ENCODE measurements around the gene WRNIP1. TPM values are rescaled to one million over a fixed set of nuclear protein-coding genes. Genes with fewer than 3 reads are reported as not detected.

Gene WRNIP1
- total RNA-seq, 4 donors from 2014 or later = 72.3 to 94.7 (median 87.0) TPM

GRCh38 chr6:2803731-2804429 is 38.7 kb downstream of the WRNIP1 start:
- TF ChIP-seq POLR2A (IDR thresholded peaks at IDR 0.05) = no peak
- TF ChIP-seq CTCF (IDR thresholded peaks at IDR 0.05) = no peak
- intact Hi-C loops (cut with DNase I; ENCODE audit: low total_unique reads) = no loop called here
- 89 to 90% methylated on average over 7 of the region's 7 CpGs for WGBS, 2 donors
- H3K4me3 ChIP-seq (ENCODE audit: low read depth, poor library complexity, severe bottlenecking) = no peak overlapping the region
- DNase-seq (ENCODE audit: low spot score in 2 of 2) = no peak

- 84 to 85% methylated on average over 6 of the region's 6 CpGs for WGBS, 2 donors
- TF ChIP-seq CTCF (IDR thresholded peaks at IDR 0.05) (no peak), POLR2A (IDR thresholded peaks at IDR 0.05) (no peak)
- H3K4me3 ChIP-seq (ENCODE audit: low read depth, poor library complexity, severe bottlenecking) = no peak overlapping the region
- no peak for DNase-seq (ENCODE audit: low spot score in 2 of 2)
- intact Hi-C loops (cut with DNase I; ENCODE audit: low total_unique reads) = no loop called here
Measured at GRCh38 chr6:2804516-2804915, 39.3 kb downstream of the WRNIP1 start.

GRCh38 chr6:2805031-2805430 is 39.8 kb downstream of the WRNIP1 start:
- WGBS, 2 donors = 95 to 96% methylated on average over 14 of the region's 14 CpGs
- no peak overlapping the region for H3K4me3 ChIP-seq (ENCODE audit: low read depth, poor library complexity, severe bottlenecking)
- TF ChIP-seq POLR2A (IDR thresholded peaks at IDR 0.05) (no peak), CTCF (IDR thresholded peaks at IDR 0.05) (no peak)
- DNase-seq (ENCODE audit: low spot score in 2 of 2) = no peak
- intact Hi-C loops (cut with DNase I; ENCODE audit: low total_unique reads) = no loop called here

- TF ChIP-seq POLR2A (IDR thresholded peaks at IDR 0.05) (no peak), CTCF (IDR thresholded peaks at IDR 0.05) (no peak)
- DNase-seq (ENCODE audit: low spot score in 2 of 2) = no peak
- 83 to 86% methylated on average over 3 of the region's 3 CpGs for WGBS, 2 donors
- no peak overlapping the region for H3K4me3 ChIP-seq (ENCODE audit: low read depth, poor library complexity, severe bottlenecking)
- intact Hi-C loops (cut with DNase I; ENCODE audit: low total_unique reads) = no loop called here
Measured at GRCh38 chr6:2806644-2807043, 41.5 kb downstream of the WRNIP1 start.

GRCh38 chr6:2807342-2808090 is 42.3 kb downstream of the WRNIP1 start:
- no peak for TF ChIP-seq CTCF (IDR thresholded peaks at IDR 0.05)
- TF ChIP-seq POLR2A (IDR thresholded peaks at IDR 0.05) = no peak
- intact Hi-C loops (cut with DNase I; ENCODE audit: low total_unique reads) = no loop called here
- WGBS, 2 donors = 61 to 63% methylated on average over 9 of the region's 9 CpGs
- no peak overlapping the region for H3K4me3 ChIP-seq (ENCODE audit: low read depth, poor library complexity, severe bottlenecking)
- DNase-seq (ENCODE audit: low spot score in 2 of 2) = no peak
